Mammary epithelial cell (primary cell): ENCODE measurements around the gene CNOT3.

ENCODE experiments used
- EZH2 ChIP-seq: IDR thresholded peaks from 2 replicates; pipeline ENCODE4 v1.6.1; 2012; ENCODE audit warnings: low read length, inconsistent platforms, borderline replicate concordance
- TF ChIP-seq, protein P1 (sequence below), 2 donors: IDR thresholded peaks in 1 of 2; conservative IDR thresholded peaks in 1 of 2; 2 replicates each; pipeline ENCODE4 v1.5.1; 2011 to 2012; ENCODE audit warnings: inconsistent platforms in 2 of 2, low read length in 2 of 2, mild to moderate bottlenecking in 2 of 2, control low read depth in 1 of 2, low read depth in 1 of 2; ENCODE audit not compliant: insufficient read depth in 1 of 2; ENCODE audit errors: extremely low read depth in 1 of 2

DNA sequence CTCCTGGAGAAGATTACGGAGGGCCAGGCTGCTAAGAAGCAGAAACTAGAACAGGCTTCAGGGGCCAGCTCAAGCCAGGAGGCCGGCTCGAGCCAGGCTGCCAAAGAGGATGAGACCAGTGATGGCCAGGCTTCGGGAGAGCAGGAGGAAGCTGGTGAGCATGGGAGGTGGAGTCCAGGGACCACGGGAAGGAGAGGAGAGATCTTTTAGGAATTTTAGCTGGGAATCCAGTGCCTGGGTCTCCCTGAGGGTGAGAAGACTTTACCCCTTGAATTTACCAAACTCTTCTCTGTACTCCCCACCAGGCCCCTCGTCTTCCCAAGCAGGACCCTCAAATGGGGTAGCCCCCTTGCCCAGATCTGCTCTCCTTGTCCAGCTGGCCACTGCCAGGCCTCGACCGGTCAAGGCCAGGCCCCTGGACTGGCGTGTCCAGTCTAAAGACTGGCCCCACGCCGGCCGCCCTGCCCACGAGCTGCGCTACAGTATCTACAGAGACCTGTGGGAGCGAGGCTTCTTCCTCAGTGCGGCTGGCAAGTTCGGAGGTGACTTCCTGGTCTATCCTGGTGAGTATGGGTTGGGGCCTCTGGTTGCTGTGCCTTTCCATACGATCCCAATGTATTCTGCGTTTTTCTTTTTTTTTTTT is 54.4 kb downstream of the CNOT3 start:
- TF ChIP-seq, protein P1, sequence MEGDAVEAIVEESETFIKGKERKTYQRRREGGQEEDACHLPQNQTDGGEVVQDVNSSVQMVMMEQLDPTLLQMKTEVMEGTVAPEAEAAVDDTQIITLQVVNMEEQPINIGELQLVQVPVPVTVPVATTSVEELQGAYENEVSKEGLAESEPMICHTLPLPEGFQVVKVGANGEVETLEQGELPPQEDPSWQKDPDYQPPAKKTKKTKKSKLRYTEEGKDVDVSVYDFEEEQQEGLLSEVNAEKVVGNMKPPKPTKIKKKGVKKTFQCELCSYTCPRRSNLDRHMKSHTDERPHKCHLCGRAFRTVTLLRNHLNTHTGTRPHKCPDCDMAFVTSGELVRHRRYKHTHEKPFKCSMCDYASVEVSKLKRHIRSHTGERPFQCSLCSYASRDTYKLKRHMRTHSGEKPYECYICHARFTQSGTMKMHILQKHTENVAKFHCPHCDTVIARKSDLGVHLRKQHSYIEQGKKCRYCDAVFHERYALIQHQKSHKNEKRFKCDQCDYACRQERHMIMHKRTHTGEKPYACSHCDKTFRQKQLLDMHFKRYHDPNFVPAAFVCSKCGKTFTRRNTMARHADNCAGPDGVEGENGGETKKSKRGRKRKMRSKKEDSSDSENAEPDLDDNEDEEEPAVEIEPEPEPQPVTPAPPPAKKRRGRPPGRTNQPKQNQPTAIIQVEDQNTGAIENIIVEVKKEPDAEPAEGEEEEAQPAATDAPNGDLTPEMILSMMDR (conservative IDR thresholded peaks at IDR 0.05 in 1 of 2, IDR thresholded peaks at IDR 0.05 in 1 of 2; ENCODE audit: extremely low read depth in 1 of 2, insufficient read depth in 1 of 2, low read depth in 1 of 2, low read length in 2 of 2) = no peak
- TF ChIP-seq EZH2 = no peak
